Testis (tissue), 2 donors: ENCODE data around the gene CHST9.

Experiments
- CTCF ChIP-seq, 3 experiments: fragments of 450-650 bp in 2 of 3; fragments of 200-600 bp in 1 of 3; sonication (generic) in 1 of 3; IDR thresholded peaks; one replicate each; pipeline ENCODE4 v1.5.1; 2016 to 2019; ENCODE audit warnings: antibody characterized with exemption in 3 of 3, mild to moderate bottlenecking in 2 of 3, moderate library complexity in 1 of 3
- POLR2A ChIP-seq: fragments of 450-650 bp; IDR thresholded peaks from one replicate; pipeline ENCODE4 v1.6.1; 2017; ENCODE audit warnings: antibody characterized with exemption, mild to moderate bottlenecking, moderate library complexity

- TF ChIP-seq CTCF (IDR thresholded peaks at IDR 0.05): no peak
- TF ChIP-seq POLR2A: no peak
These were observed 66.1 kb downstream of the CHST9 start for GRCh38 chr18:27118973-27119372.
